Measurements from ENCODE around the gene DAPK2.

DAPK2 gene

DNA sequence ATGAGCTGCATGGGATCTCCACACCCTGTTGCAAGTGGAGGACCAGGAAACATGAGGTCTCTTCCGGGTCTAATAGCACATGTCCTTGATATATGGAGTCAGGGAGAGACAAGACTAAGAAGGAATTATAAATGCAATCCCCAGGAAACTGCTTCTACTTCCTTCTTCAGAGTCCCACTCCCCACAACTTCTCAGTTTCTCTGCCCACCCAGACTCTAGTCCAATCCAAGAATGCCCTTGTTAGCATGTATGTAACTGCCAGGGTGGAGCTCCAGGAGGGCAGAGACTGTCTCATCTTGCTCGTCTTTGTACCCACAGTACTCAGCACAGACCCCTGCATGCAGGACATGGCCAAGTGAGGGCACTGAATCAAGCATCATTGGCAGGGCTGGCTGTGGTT, 8.3 kb downstream of the DAPK2 start:
- TF ChIP-seq, protein P1, sequence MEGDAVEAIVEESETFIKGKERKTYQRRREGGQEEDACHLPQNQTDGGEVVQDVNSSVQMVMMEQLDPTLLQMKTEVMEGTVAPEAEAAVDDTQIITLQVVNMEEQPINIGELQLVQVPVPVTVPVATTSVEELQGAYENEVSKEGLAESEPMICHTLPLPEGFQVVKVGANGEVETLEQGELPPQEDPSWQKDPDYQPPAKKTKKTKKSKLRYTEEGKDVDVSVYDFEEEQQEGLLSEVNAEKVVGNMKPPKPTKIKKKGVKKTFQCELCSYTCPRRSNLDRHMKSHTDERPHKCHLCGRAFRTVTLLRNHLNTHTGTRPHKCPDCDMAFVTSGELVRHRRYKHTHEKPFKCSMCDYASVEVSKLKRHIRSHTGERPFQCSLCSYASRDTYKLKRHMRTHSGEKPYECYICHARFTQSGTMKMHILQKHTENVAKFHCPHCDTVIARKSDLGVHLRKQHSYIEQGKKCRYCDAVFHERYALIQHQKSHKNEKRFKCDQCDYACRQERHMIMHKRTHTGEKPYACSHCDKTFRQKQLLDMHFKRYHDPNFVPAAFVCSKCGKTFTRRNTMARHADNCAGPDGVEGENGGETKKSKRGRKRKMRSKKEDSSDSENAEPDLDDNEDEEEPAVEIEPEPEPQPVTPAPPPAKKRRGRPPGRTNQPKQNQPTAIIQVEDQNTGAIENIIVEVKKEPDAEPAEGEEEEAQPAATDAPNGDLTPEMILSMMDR (IDR thresholded peaks at IDR 0.05; ENCODE audit: control extremely low read depth, extremely low read depth, low read depth, missing control alignments) = no peak
- DNase-seq (ENCODE audit: extremely low spot score) = no peak
- ChIA-PET POLR2A (no interaction called here), CTCF (interaction anchor here (1.3 to 3.8 kb wide), 3 partner anchors 8 to 92 kb away, joined by 3 to 23 read pairs (median 19); partner anchors contain the start of gene DAPK2)

DNA sequence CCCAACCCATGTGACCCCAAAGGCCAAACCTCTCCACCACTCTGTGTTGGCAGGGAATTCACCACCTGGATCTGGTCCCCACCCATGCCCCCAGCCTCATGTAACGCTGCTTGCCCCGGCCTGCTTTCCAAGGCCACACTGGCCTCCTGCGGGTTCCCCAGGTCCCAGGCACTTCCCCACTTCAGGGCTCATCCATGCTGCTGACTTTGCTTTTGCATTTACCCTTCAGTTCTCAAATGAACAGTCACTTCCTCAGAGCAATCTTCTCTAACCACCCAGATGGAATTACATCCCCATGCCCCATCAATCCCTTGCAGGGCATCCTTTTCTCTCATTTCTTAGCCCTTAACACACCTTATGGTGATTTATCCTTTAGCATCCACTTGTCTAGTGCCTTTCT, 9.2 kb downstream of the DAPK2 start:
- CTCF ChIA-PET = interaction anchor here (1.2 to 3.4 kb wide), 3 partner anchors 8 to 92 kb away, joined by 3 to 23 read pairs (median 4); partner anchors contain the start of gene DAPK2
- DNase-seq (ENCODE audit: extremely low spot score) = no peak
- POLR2A ChIA-PET = no interaction called here
- TF ChIP-seq, protein P1 (IDR thresholded peaks at IDR 0.05; ENCODE audit: control extremely low read depth, extremely low read depth, low read depth, missing control alignments) = no peak

DNA sequence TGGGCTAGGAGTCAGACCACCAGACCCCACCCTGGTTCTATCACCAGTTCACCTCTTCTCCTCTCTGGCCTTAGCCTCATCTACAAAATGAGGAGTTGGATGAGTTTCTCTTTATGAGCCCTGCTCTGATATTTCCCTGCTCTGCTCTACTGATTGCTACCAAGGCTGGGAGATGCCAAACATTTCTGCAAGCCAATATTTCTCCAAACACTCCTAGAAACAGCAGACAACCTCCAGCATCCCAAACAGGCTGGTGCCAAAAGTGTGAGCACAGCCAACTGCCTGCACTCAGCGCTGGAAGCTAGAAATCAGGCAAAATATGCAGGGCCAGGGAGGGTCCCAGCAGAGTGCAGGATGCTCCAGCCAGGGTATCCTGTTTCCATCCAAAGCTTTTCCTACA, 10.8 kb downstream of the DAPK2 start:
- DNase-seq (ENCODE audit: extremely low spot score) = no peak
- CTCF ChIA-PET = interaction anchor here (3.4 kb wide), 1 partner anchor 10 kb away, joined by 23 read pairs; the partner anchor contains the start of gene DAPK2
- POLR2A ChIA-PET = no interaction called here
- TF ChIP-seq, protein P1 (IDR thresholded peaks at IDR 0.05; ENCODE audit: control extremely low read depth, extremely low read depth, low read depth, missing control alignments) = no peak

DNA sequence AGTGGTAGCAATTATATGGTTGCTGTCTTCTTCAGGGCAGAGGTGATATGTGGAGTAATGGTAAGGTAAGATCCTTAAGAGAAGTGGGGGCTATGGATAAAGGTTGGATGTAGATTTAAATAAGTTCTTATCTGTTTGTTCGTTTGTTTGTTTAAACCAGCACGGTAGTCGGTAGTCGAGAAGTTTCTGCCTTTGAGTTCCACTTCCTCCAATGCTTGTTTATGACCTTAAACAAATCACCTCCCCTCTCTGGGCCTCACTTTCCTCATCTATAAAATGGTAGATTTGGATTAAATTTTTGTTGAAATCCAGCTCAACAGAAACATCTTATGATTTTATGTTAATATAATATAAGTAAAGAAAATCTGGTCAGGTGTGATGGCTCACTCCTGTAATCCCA, 11.8 kb downstream of the DAPK2 start:
- no peak for DNase-seq (ENCODE audit: extremely low spot score)
- CTCF ChIA-PET = interaction anchor here (0.9 to 1.4 kb wide), 3 partner anchors 10 to 40 kb away, joined by 3 to 5 read pairs (median 4); partner anchors contain the start of gene DAPK2
- TF ChIP-seq, protein P1 (IDR thresholded peaks at IDR 0.05; ENCODE audit: control extremely low read depth, extremely low read depth, low read depth, missing control alignments) = no peak
- POLR2A ChIA-PET = no interaction called here

DNA sequence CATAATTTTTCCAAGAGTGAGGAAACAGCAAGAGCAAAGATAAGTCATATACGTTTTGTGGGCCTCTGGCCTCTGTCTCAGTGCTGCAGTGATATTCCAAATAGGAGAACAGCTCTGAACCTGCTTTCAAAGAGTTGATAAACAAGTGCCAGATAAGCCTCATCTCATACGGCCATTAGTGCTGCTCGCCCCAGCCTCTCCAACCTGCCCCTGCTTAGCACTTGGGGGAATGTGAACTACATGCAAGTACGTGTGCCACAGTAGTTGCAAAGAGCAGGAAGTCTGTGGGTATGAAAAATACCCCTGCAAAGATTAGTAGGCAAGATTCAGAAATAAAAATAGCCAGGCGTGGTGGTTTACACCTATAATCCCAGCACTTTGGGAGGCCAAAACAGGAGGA, 14.0 kb downstream of the DAPK2 start:
- TF ChIP-seq, protein P1 (IDR thresholded peaks at IDR 0.05; ENCODE audit: control extremely low read depth, extremely low read depth, low read depth, missing control alignments) = no peak
- POLR2A ChIA-PET = no interaction called here
- CTCF ChIA-PET = interaction anchor here (1.8 kb wide), 1 partner anchor 14 kb away, joined by 6 read pairs; no protein-coding TSS in a partner anchor
- DNase-seq (ENCODE audit: extremely low spot score) = no peak

DNA sequence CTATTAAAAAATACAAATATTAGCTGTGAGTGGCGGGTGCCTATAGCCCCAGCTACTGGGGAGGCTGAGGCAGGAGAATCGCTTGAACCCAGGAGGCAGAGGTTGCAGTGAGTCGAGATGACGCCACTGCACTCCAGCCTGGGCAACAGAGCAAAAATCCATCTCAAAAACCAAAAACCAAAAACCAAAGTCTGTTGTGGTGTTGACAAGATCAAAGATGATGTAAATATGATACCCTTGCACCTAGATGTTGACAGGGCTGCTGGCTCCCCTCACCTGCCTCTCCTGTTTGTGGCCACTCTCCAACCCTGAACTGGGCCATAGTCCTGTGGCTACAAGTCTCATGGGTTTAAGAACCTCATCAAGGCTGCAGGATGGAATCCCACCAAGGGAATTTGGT, 16.2 kb downstream of the DAPK2 start:
- CTCF ChIA-PET = interaction anchor here (0.7 to 4.2 kb wide), 9 partner anchors 9 to 420 kb away, joined by 3 to 24 read pairs (median 6); partner anchors contain the start of gene DAPK2
- TF ChIP-seq, protein P1 (IDR thresholded peaks at IDR 0.05; ENCODE audit: control extremely low read depth, extremely low read depth, low read depth, missing control alignments) = no peak
- DNase-seq (ENCODE audit: extremely low spot score) = no peak
- POLR2A ChIA-PET = interaction anchor here (1.0 kb wide), 1 partner anchor 16 kb away, joined by 3 read pairs; no protein-coding TSS in a partner anchor

Data from GM10248 (cell line).